ENCODE measurements around the gene MAMLD1. TPM values are rescaled to one million over a fixed set of nuclear protein-coding genes. Genes with fewer than 3 reads are reported as not detected.

The MAMLD1 gene
- total and polyA plus RNA-seq, 4 donors: 1.9 to 6.7 (median 2.8) TPM

DNA sequence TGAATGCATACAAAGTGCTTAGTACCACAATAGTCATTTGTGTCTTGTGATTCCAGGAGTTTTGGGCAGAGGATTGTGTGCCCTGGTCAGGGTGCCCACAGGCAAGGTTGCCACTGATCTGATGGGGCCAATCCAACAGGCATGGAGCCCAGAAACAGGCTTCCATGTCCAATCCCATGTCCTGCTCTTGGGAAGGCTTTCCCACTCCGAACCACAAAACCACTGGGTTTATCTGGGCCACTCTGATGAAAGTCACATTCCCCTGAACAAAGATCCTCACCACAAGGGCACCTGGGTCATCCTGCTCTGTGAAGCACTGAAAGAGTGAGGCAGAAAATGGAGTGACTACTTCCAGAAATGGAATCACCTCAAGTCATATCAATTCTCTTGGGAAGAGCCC is 96.9 kb downstream of the MAMLD1 start:
- 82 to 100% methylated on average over 1 of the region's 1 CpG for WGBS, 2 donors
- no peak for DNase-seq
- Histone ChIP-seq H3K9ac (ENCODE audit: insufficient read depth in 1 of 2, low read length in 2 of 2) (no peak overlapping the region), H3K27me3 (ENCODE audit: control insufficient read depth in 3 of 3, insufficient read depth in 3 of 3, low read length in 2 of 3) (no peaks in the 10 kb centered on the region), H3K27ac (ENCODE audit: low read depth in 1 of 2, low read length in 1 of 2) (no peak overlapping the region), H3K4me3 (no peak overlapping the region), H3K36me3 (ENCODE audit: control insufficient read depth in 4 of 4, insufficient read depth in 4 of 4, low read length in 4 of 4) (no peaks in the 10 kb centered on the region), H3K4me1 (ENCODE audit: control insufficient read depth in 5 of 5, insufficient read depth in 5 of 5, low read length in 5 of 5) (peaks cover 0 to 5% (median 0%) of the 10 kb centered on the region in 5 donors), H3K9me3 (ENCODE audit: control insufficient read depth in 4 of 4, insufficient read depth in 3 of 4, low read length in 3 of 4) (peaks cover 0 to 2% (median 0%) of the 10 kb centered on the region in 4 donors)
- TF ChIP-seq, protein P1, sequence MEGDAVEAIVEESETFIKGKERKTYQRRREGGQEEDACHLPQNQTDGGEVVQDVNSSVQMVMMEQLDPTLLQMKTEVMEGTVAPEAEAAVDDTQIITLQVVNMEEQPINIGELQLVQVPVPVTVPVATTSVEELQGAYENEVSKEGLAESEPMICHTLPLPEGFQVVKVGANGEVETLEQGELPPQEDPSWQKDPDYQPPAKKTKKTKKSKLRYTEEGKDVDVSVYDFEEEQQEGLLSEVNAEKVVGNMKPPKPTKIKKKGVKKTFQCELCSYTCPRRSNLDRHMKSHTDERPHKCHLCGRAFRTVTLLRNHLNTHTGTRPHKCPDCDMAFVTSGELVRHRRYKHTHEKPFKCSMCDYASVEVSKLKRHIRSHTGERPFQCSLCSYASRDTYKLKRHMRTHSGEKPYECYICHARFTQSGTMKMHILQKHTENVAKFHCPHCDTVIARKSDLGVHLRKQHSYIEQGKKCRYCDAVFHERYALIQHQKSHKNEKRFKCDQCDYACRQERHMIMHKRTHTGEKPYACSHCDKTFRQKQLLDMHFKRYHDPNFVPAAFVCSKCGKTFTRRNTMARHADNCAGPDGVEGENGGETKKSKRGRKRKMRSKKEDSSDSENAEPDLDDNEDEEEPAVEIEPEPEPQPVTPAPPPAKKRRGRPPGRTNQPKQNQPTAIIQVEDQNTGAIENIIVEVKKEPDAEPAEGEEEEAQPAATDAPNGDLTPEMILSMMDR (IDR thresholded peaks at IDR 0.05; ENCODE audit: control extremely low read depth, extremely low read depth): no peak
- ATAC-seq (ENCODE audit: insufficient read depth, low FRiP score): no peak

GRCh38 chrX:150460781-150461180 is 97.7 kb downstream of the MAMLD1 start:
- H3K9ac ChIP-seq (ENCODE audit: insufficient read depth in 1 of 2, low read length in 2 of 2): no peak overlapping the region
- 85 to 100% methylated on average over 2 to 3 of the region's 3 CpGs for WGBS, 2 donors
- DNase-seq (no peak), ATAC-seq (ENCODE audit: insufficient read depth, low FRiP score) (no peak)
- no peak overlapping the region for H3K27ac ChIP-seq (ENCODE audit: low read depth in 1 of 2, low read length in 1 of 2)
- peaks cover 0 to 4% (median 0%) of the 10 kb centered on the region in 5 donors for H3K4me1 ChIP-seq (ENCODE audit: control insufficient read depth in 5 of 5, insufficient read depth in 5 of 5, low read length in 5 of 5)
- peaks cover 0 to 2% (median 0%) of the 10 kb centered on the region in 4 donors for H3K9me3 ChIP-seq (ENCODE audit: control insufficient read depth in 4 of 4, insufficient read depth in 3 of 4, low read length in 3 of 4)
- TF ChIP-seq, protein P1 (IDR thresholded peaks at IDR 0.05; ENCODE audit: control extremely low read depth, extremely low read depth): no peak
- H3K36me3 ChIP-seq (ENCODE audit: control insufficient read depth in 4 of 4, insufficient read depth in 4 of 4, low read length in 4 of 4): no peaks in the 10 kb centered on the region
- no peak overlapping the region for H3K4me3 ChIP-seq
- no peaks in the 10 kb centered on the region for H3K27me3 ChIP-seq (ENCODE audit: control insufficient read depth in 3 of 3, insufficient read depth in 3 of 3, low read length in 2 of 3)

DNA sequence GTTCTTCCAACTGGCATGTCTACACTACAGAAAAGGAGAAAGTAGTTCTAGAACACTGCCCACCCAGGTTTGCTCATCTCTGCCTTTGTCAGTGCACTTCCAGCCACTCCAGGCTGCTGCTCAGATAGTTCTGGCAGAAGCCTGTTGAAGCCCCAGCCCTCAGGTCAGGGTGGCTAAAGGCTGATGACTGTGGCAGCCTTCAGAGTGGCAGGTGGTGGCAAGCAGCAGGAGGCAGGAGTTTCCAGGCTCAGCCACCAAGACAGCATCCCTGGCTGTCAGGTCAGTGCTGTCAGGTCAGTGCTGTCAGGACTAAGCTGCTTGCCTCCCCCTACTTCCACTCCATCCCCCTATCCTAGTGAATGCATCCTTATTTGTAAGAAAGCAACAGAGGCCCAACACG is 100.4 kb downstream of the MAMLD1 start:
- TF ChIP-seq, protein P1 (IDR thresholded peaks at IDR 0.05; ENCODE audit: control extremely low read depth, extremely low read depth): no peak
- Histone ChIP-seq H3K36me3 (ENCODE audit: control insufficient read depth in 4 of 4, insufficient read depth in 4 of 4, low read length in 4 of 4) (no peaks in the 10 kb centered on the region), H3K4me1 (ENCODE audit: control insufficient read depth in 5 of 5, insufficient read depth in 5 of 5, low read length in 5 of 5) (no peaks in the 10 kb centered on the region), H3K27ac (ENCODE audit: low read depth in 1 of 2, low read length in 1 of 2) (no peak overlapping the region), H3K9me3 (ENCODE audit: control insufficient read depth in 4 of 4, insufficient read depth in 3 of 4, low read length in 3 of 4) (no peaks in the 10 kb centered on the region), H3K4me3 (no peak overlapping the region), H3K27me3 (ENCODE audit: control insufficient read depth in 3 of 3, insufficient read depth in 3 of 3, low read length in 2 of 3) (no peaks in the 10 kb centered on the region), H3K9ac (ENCODE audit: insufficient read depth in 1 of 2, low read length in 2 of 2) (no peak overlapping the region)
- ATAC-seq (ENCODE audit: insufficient read depth, low FRiP score): no peak
- DNase-seq: no peak
- 67 to 91% methylated on average over 1 of the region's 1 CpG for WGBS, 2 donors

GRCh38 chrX:150464001-150464400 is 100.9 kb downstream of the MAMLD1 start:
- no peak for DNase-seq
- 81 to 100% methylated on average over 6 of the region's 6 CpGs for WGBS, 2 donors
- Histone ChIP-seq H3K27ac (ENCODE audit: low read depth in 1 of 2, low read length in 1 of 2) (no peak overlapping the region), H3K27me3 (ENCODE audit: control insufficient read depth in 3 of 3, insufficient read depth in 3 of 3, low read length in 2 of 3) (no peaks in the 10 kb centered on the region), H3K9me3 (ENCODE audit: control insufficient read depth in 4 of 4, insufficient read depth in 3 of 4, low read length in 3 of 4) (no peaks in the 10 kb centered on the region), H3K4me3 (no peak overlapping the region), H3K9ac (ENCODE audit: insufficient read depth in 1 of 2, low read length in 2 of 2) (no peak overlapping the region), H3K4me1 (ENCODE audit: control insufficient read depth in 5 of 5, insufficient read depth in 5 of 5, low read length in 5 of 5) (no peaks in the 10 kb centered on the region), H3K36me3 (ENCODE audit: control insufficient read depth in 4 of 4, insufficient read depth in 4 of 4, low read length in 4 of 4) (no peaks in the 10 kb centered on the region)
- ATAC-seq (ENCODE audit: insufficient read depth, low FRiP score): no peak
- TF ChIP-seq, protein P1 (IDR thresholded peaks at IDR 0.05; ENCODE audit: control extremely low read depth, extremely low read depth): no peak

Data from lung (tissue), 12 donors.